Measurements from ENCODE around the gene DGCR6L.
"Not testable (repeated sequence)": the region's sequence is repeated elsewhere in the genome, so short reads cannot be mapped to it uniquely, and the experiment has no call there.

Gene DGCR6L

GRCh38 chr22:20279662-20280134 is 40.2 kb downstream of the DGCR6L start:
- peak in 1 of 2 donors; percentile 8 for DNase-seq (ENCODE audit: low read depth in 2 of 2)
- H3K4me3 ChIP-seq (replicated peaks in 1 of 2; ENCODE audit: low read depth in 2 of 2, low read length in 2 of 2): no peak overlapping the region
- no peak for TF ChIP-seq CTCF (IDR thresholded peaks at IDR 0.05; ENCODE audit: low read depth, low read length)

GRCh38 chr22:20278726-20279490 is 41.0 kb downstream of the DGCR6L start:
- not testable (repeated sequence) for DNase-seq (ENCODE audit: low read depth in 2 of 2); H3K4me3 ChIP-seq (replicated peaks in 1 of 2; ENCODE audit: low read depth in 2 of 2, low read length in 2 of 2)

- not testable (repeated sequence) for H3K4me3 ChIP-seq (replicated peaks in 1 of 2; ENCODE audit: low read depth in 2 of 2, low read length in 2 of 2); DNase-seq (ENCODE audit: low read depth in 2 of 2)
Observed at GRCh38 chr22:20277936-20278635, 41.8 kb downstream of the DGCR6L start.

- DNase-seq (ENCODE audit: low read depth in 2 of 2): no peak
- TF ChIP-seq CTCF (IDR thresholded peaks at IDR 0.05; ENCODE audit: low read depth, low read length): no peak
- no peak overlapping the region for H3K4me3 ChIP-seq (replicated peaks in 1 of 2; ENCODE audit: low read depth in 2 of 2, low read length in 2 of 2)
Observed at GRCh38 chr22:20276468-20276867, 43.4 kb downstream of the DGCR6L start.

GRCh38 chr22:20275836-20276235 is 44.0 kb downstream of the DGCR6L start:
- DNase-seq (ENCODE audit: low read depth in 2 of 2): no peak
- TF ChIP-seq CTCF (IDR thresholded peaks at IDR 0.05; ENCODE audit: low read depth, low read length): no peak

GRCh38 chr22:20275325-20275724 is 44.5 kb downstream of the DGCR6L start:
- H3K4me3 ChIP-seq (replicated peaks in 1 of 2; ENCODE audit: low read depth in 2 of 2, low read length in 2 of 2); DNase-seq (ENCODE audit: low read depth in 2 of 2): not testable (repeated sequence)

More at GRCh38 chr22:20275836-20276235, 44.0 kb downstream of the DGCR6L start:
- H3K4me3 ChIP-seq (replicated peaks in 1 of 2; ENCODE audit: low read depth in 2 of 2, low read length in 2 of 2): no peak overlapping the region

- not testable (repeated sequence) for DNase-seq (ENCODE audit: low read depth in 2 of 2); H3K4me3 ChIP-seq (replicated peaks in 1 of 2; ENCODE audit: low read depth in 2 of 2, low read length in 2 of 2)
Observed at GRCh38 chr22:20274374-20274773, 45.5 kb downstream of the DGCR6L start.

GRCh38 chr22:20273758-20274181 is 46.1 kb downstream of the DGCR6L start:
- DNase-seq (ENCODE audit: low read depth in 2 of 2): no peak
- no peak overlapping the region for H3K4me3 ChIP-seq (replicated peaks in 1 of 2; ENCODE audit: low read depth in 2 of 2, low read length in 2 of 2)
- TF ChIP-seq CTCF (IDR thresholded peaks at IDR 0.05; ENCODE audit: low read depth, low read length): no peak

GRCh38 chr22:20272700-20273099 is 47.2 kb downstream of the DGCR6L start:
- no peak overlapping the region for H3K4me3 ChIP-seq (replicated peaks in 1 of 2; ENCODE audit: low read depth in 2 of 2, low read length in 2 of 2)
- no peak for DNase-seq (ENCODE audit: low read depth in 2 of 2)
- no peak for TF ChIP-seq CTCF (IDR thresholded peaks at IDR 0.05; ENCODE audit: low read depth, low read length)
